Astrocyte of the cerebellum (primary cell): Measurements from ENCODE around the gene SRP14.
"Not testable (repeated sequence)": the region's sequence is repeated elsewhere in the genome, so short reads cannot be mapped to it uniquely, and the experiment has no call there.

ENCODE experiments used
- DNase-seq: peaks from one replicate; pipeline ENCODE4 v3.0.0-alpha.2; 2011; ENCODE audit warnings: low read depth
- H3K4me3 ChIP-seq: 2 replicates; pipeline ENCODE4 v1.5.1; 2011; ENCODE audit warnings: mild to moderate bottlenecking, low read depth, low read length, moderate library complexity
- CTCF ChIP-seq: IDR thresholded peaks from 2 replicates; pipeline ENCODE4 v1.5.1; 2012; ENCODE audit warnings: low read length, low read depth, moderate library complexity, mild to moderate bottlenecking; ENCODE audit errors: missing control alignments
- in situ Hi-C: cut with HindIII; loops from 2 replicates; pipeline ENCODE4 v1.10.0; 2017; ENCODE audit warnings: low sequenced_read_pairs

The SRP14 gene

GRCh38 chr15:40082195-40082883, 43.4 kb upstream of the SRP14 start:
- DNase-seq, result no peak
- no peak for TF ChIP-seq CTCF
- in situ Hi-C loops, result no loop called here
- no peak overlapping the region for H3K4me3 ChIP-seq

- no peak for DNase-seq
- peak; percentile 32 for TF ChIP-seq CTCF
- in situ Hi-C loops, result no loop called here
- H3K4me3 ChIP-seq, result peak overlapping the region; percentile 11
These were observed 42.8 kb upstream of the SRP14 start for GRCh38 chr15:40081691-40082194.

- H3K4me3 ChIP-seq, result no peak overlapping the region
- no peak for TF ChIP-seq CTCF
- in situ Hi-C loops, result no loop called here
These were observed 41.9 kb upstream of the SRP14 start for GRCh38 chr15:40080847-40081246.

GRCh38 chr15:40080104-40080503, 41.1 kb upstream of the SRP14 start:
- in situ Hi-C loops, result no loop called here
- H3K4me3 ChIP-seq, result no peak overlapping the region
- no peak for DNase-seq
- no peak for TF ChIP-seq CTCF

More at GRCh38 chr15:40080847-40081246, 41.9 kb upstream of the SRP14 start:
- no peak for DNase-seq

- no peak overlapping the region for H3K4me3 ChIP-seq
- in situ Hi-C loops, result no loop called here
- no peak for DNase-seq
- TF ChIP-seq CTCF, result no peak
These were observed 40.5 kb upstream of the SRP14 start for GRCh38 chr15:40079456-40079855.

GRCh38 chr15:40075298-40076044, 36.5 kb upstream of the SRP14 start:
- in situ Hi-C loops, result no loop called here
- no peak for DNase-seq
- TF ChIP-seq CTCF, result no peak
- no peak overlapping the region for H3K4me3 ChIP-seq

GRCh38 chr15:40074656-40075055, 35.7 kb upstream of the SRP14 start:
- DNase-seq, in situ Hi-C loops, H3K4me3 ChIP-seq: not testable (repeated sequence)

GRCh38 chr15:40073716-40074490, 34.9 kb upstream of the SRP14 start:
- DNase-seq, in situ Hi-C loops, H3K4me3 ChIP-seq: not testable (repeated sequence)
